Fibroblast of lung (primary cell): ENCODE results near the gene COL2A1.

ENCODE experiments used
- EZH2 ChIP-seq: IDR thresholded peaks from 2 replicates; pipeline ENCODE4 v1.5.1; 2012; ENCODE audit warnings: low read length, control low read depth, mild to moderate bottlenecking; ENCODE audit errors: missing control alignments
- TF ChIP-seq, protein P1 (sequence below), 2 donors: IDR thresholded peaks in 1 of 2; conservative IDR thresholded peaks in 1 of 2; 1 replicate in 1 of 2; 2 replicates in 1 of 2; pipeline ENCODE4 v1.5.1; 2011 to 2012; ENCODE audit warnings: low read length in 2 of 2, control low read depth in 1 of 2, inconsistent platforms in 1 of 2, low read depth in 1 of 2, mild to moderate bottlenecking in 1 of 2

DNA sequence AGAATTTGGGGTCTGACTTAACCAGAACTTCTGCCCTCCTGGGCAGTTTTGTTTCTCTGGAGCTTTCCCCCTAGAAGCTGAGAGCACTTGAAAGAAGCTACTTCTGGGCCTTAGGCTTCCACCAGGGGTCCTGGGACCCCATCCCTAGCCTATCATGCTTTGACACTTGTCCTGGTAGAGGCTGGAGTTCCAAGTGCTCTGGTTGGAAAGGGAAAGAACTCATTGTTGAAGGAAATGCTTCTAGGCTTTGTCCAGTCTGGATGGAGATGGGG is 1.4 kb upstream of the COL2A1 start:
- TF ChIP-seq, protein P1, sequence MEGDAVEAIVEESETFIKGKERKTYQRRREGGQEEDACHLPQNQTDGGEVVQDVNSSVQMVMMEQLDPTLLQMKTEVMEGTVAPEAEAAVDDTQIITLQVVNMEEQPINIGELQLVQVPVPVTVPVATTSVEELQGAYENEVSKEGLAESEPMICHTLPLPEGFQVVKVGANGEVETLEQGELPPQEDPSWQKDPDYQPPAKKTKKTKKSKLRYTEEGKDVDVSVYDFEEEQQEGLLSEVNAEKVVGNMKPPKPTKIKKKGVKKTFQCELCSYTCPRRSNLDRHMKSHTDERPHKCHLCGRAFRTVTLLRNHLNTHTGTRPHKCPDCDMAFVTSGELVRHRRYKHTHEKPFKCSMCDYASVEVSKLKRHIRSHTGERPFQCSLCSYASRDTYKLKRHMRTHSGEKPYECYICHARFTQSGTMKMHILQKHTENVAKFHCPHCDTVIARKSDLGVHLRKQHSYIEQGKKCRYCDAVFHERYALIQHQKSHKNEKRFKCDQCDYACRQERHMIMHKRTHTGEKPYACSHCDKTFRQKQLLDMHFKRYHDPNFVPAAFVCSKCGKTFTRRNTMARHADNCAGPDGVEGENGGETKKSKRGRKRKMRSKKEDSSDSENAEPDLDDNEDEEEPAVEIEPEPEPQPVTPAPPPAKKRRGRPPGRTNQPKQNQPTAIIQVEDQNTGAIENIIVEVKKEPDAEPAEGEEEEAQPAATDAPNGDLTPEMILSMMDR (conservative IDR thresholded peaks at IDR 0.05 in 1 of 2, IDR thresholded peaks at IDR 0.05 in 1 of 2; ENCODE audit: low read depth in 1 of 2, low read length in 2 of 2), result no peak
- TF ChIP-seq EZH2, result no peak
